SU-DHL-6 (cell line): ENCODE data around the gene FCN2.

ENCODE experiments used
- H2AFZ ChIP-seq: fragments of 200-600 bp; sonication (generic); 2 replicates; pipeline ENCODE4 v1.6.1; 2014; ENCODE audit warnings: low read depth, mild to moderate bottlenecking, moderate library complexity, mixed read lengths, antibody characterized with exemption, low read length; ENCODE audit not compliant: severe bottlenecking
- H3F3A ChIP-seq: fragments of 200-600 bp; shearing (Covaris generic); 2 replicates; pipeline ENCODE4 v1.6.0; 2016; ENCODE audit warnings: antibody characterized with exemption, mild to moderate bottlenecking; ENCODE audit not compliant: insufficient read depth
- H3K27ac ChIP-seq: fragments of 200-600 bp; sonication (generic); 2 replicates; pipeline ENCODE4 v1.5.1; 2016; ENCODE audit warnings: low read depth, mild to moderate bottlenecking, low read length, moderate library complexity, mixed read lengths
- H3K27me3 ChIP-seq: fragments of 200-600 bp; sonication (generic), shearing (Covaris generic); 2 replicates; pipeline ENCODE4 v1.6.0; 2014; ENCODE audit warnings: mild to moderate bottlenecking, low read length
- H3K36me3 ChIP-seq: fragments of 200-600 bp; sonication (generic); 2 replicates; pipeline ENCODE4 v1.6.1; 2014; ENCODE audit warnings: mild to moderate bottlenecking, low read length, mixed read lengths
- H3K4me2 ChIP-seq: fragments of 300-600, 200-600 bp; shearing (Covaris generic), sonication (generic); 2 replicates; pipeline ENCODE4 v1.6.0; 2014; ENCODE audit warnings: low read length, low read depth, mild to moderate bottlenecking; ENCODE audit not compliant: poor library complexity, severe bottlenecking
- H3K4me3 ChIP-seq: fragments of 200-600 bp; sonication (generic); 2 replicates; pipeline ENCODE4 v1.5.1; 2014; ENCODE audit warnings: antibody characterized with exemption, low read length, mild to moderate bottlenecking, mixed read lengths; ENCODE audit not compliant: insufficient read depth, poor library complexity, severe bottlenecking
- H3K79me2 ChIP-seq: fragments of 200-600 bp; sonication (generic); 2 replicates; pipeline ENCODE4 v1.6.1; 2014; ENCODE audit warnings: mild to moderate bottlenecking, low read length, moderate library complexity; ENCODE audit not compliant: insufficient read depth
- H3K9ac ChIP-seq: fragments of 200-600 bp; sonication (generic); 2 replicates; pipeline ENCODE4 v1.7.0; 2014; ENCODE audit warnings: mild to moderate bottlenecking, low read length
- H3K9me2 ChIP-seq: fragments of 200-600 bp; sonication (generic); replicated peaks from 2 replicates; pipeline ENCODE4 v1.6.1; 2014; ENCODE audit warnings: low read length; ENCODE audit not compliant: insufficient read depth
- H3K9me3 ChIP-seq: fragments of 200-600 bp; sonication (generic); 2 replicates; pipeline ENCODE4 v1.6.1; 2014; ENCODE audit warnings: low read length, mixed read lengths; ENCODE audit not compliant: insufficient read depth
- H4K20me1 ChIP-seq: fragments of 200-600 bp; sonication (generic); 2 replicates; pipeline ENCODE4 v1.6.1; 2014; ENCODE audit warnings: low read depth, mild to moderate bottlenecking, antibody characterized with exemption, low read length, moderate library complexity, mixed read lengths
- CTCF ChIP-seq: fragments of 200-600 bp; sonication (generic); IDR thresholded peaks from one replicate; pipeline ENCODE4 v1.5.1; 2017; ENCODE audit warnings: antibody characterized with exemption, mild to moderate bottlenecking, low read length, moderate library complexity; ENCODE audit not compliant: insufficient read depth, poor library complexity, severe bottlenecking
- EZH2phosphoT487 ChIP-seq: fragments of 200-600 bp; sonication (generic), shearing (Covaris generic); conservative IDR thresholded peaks from 2 replicates; pipeline ENCODE4 v1.6.1; 2018; ENCODE audit warnings: mild to moderate bottlenecking, antibody characterized with exemption, low read length, moderate library complexity, mixed read lengths

Gene FCN2

DNA sequence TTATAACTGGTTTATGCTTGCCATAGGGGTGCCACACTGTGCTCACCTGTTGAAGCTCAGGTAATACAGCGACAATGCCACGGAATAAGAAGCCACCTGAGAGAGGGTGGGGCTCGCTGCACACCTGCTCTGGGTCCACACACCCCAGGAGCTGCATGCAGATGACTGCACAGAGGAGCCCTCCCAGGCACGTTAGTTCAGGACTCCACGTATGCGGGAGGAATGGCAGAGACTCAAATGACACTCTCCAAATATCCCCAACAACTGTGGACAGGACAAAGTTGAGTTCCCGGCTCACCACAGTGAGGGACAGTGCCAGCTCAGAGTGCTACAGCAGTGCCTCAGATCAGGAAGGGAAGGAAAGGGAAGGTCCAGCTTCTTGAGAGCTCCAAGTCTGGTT lies 42.9 kb downstream of the FCN2 start:
- TF ChIP-seq EZH2phosphoT487 (no peak), CTCF (no peak)
- H3K79me2 ChIP-seq, result no peaks in the 10 kb centered on the region
- no peaks in the 10 kb centered on the region; the same call in 1 of the 2 replicates for H3K36me3 ChIP-seq
- no peaks in the 10 kb centered on the region for H3K9me3 ChIP-seq
- H4K20me1 ChIP-seq, result no peaks in the 10 kb centered on the region
- H3K9ac ChIP-seq, result no peak overlapping the region
- no peak overlapping the region for H3K27ac ChIP-seq
- peaks cover 4% of the 10 kb centered on the region; the same call in 1 of the 2 replicates for H3F3A ChIP-seq
- H3K27me3 ChIP-seq, result no peaks in the 10 kb centered on the region
- no peaks in the 10 kb centered on the region for H3K9me2 ChIP-seq
- no peak overlapping the region for H3K4me2 ChIP-seq
- H2AFZ ChIP-seq, result no peak overlapping the region
- no peak overlapping the region for H3K4me3 ChIP-seq

GRCh38 chr9:134925011-134925511 lies 44.5 kb downstream of the FCN2 start:
- H3K4me2 ChIP-seq, result no peak overlapping the region
- no peaks in the 10 kb centered on the region for H3K27me3 ChIP-seq
- H3K79me2 ChIP-seq, result no peaks in the 10 kb centered on the region
- no peak overlapping the region for H3K9ac ChIP-seq
- no peaks in the 10 kb centered on the region for H3K9me3 ChIP-seq
- peaks cover 7% of the 10 kb centered on the region; the same call in 1 of the 2 replicates for H3F3A ChIP-seq
- H2AFZ ChIP-seq, result no peak overlapping the region
- no peak overlapping the region for H3K27ac ChIP-seq
- no peak overlapping the region for H3K4me3 ChIP-seq
- H4K20me1 ChIP-seq, result no peaks in the 10 kb centered on the region
- no peaks in the 10 kb centered on the region for H3K9me2 ChIP-seq
- TF ChIP-seq CTCF (no peak), EZH2phosphoT487 (no peak)
- H3K36me3 ChIP-seq, result no peaks in the 10 kb centered on the region; the same call in 1 of the 2 replicates

DNA sequence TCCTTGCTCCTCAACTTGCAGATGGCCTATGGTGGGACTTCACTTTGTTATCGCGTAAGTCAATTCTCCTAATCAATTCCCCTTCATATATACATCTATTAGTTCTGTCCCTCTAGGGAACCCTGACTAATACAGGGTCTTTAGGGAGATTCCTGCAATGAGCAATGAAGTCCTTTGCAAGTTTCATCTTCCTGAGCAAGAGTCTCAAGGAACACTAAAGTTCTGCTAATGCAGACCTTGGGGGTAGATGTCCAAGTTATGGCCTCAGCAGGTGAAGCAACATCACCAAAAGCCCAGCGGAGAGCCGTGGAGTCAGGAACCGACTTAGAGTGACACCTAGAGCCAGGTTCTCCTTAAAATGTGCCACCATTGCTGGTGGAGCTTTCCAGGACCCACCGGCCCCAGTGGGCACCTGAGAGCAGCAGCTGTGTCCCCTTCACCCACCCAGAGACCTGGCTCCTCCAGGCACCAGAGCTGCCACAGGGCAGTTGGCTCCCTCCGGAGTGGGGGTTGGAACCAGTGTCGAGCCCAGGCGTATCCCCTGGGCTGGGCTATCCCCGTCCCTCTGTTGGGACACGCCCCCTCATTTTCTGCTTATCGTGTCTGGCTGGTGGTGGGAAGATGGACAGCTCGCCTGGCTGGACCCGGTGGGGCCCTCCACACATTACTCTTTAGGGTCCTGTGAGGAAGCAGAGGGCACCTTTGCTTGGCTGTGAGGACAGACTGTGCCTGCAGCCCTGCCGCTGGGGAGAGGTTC lies 48.0 kb downstream of the FCN2 start:
- Histone ChIP-seq H3K27ac (no peak overlapping the region), H3F3A (peaks cover 21% of the 10 kb centered on the region), H2AFZ (no peak overlapping the region), H3K4me3 (no peak overlapping the region), H3K4me2 (no peak overlapping the region), H4K20me1 (no peaks in the 10 kb centered on the region), H3K9ac (no peak overlapping the region; the same call in 1 of the 2 replicates), H3K9me3 (no peaks in the 10 kb centered on the region), H3K9me2 (no peaks in the 10 kb centered on the region), H3K27me3 (no peaks in the 10 kb centered on the region), H3K36me3 (no peaks in the 10 kb centered on the region), H3K79me2 (no peaks in the 10 kb centered on the region)
- no peak for TF ChIP-seq CTCF
- no peak for TF ChIP-seq EZH2phosphoT487
